Measurements from ENCODE around the gene MYOZ3.

GRCh38 chr5:150624334-150625163 lies 36.5 kb upstream of the MYOZ3 start:
- TF ChIP-seq TCF12 (IDR thresholded peaks at IDR 0.05) (no peak), JUND (IDR thresholded peaks at IDR 0.05) (no peak), RAD21 (IDR thresholded peaks at IDR 0.05; ENCODE audit: low read length) (no peak), RCOR1 (IDR thresholded peaks at IDR 0.05; ENCODE audit: low read length) (no peak), GABPA (IDR thresholded peaks at IDR 0.05; ENCODE audit: low read depth) (no peak), EP300 (IDR thresholded peaks at IDR 0.05; ENCODE audit: borderline replicate concordance in 1 of 2, low read depth in 1 of 2, low read length in 1 of 2) (no peak), EZH2phosphoT487 (IDR thresholded peaks at IDR 0.05; ENCODE audit: borderline replicate concordance, low read depth) (no peak), RXRA (IDR thresholded peaks at IDR 0.05; ENCODE audit: borderline replicate concordance, low read depth) (no peak), POLR2AphosphoS5 (IDR thresholded peaks at IDR 0.05; ENCODE audit: low read depth, low read length) (no peak), MXI1 (IDR thresholded peaks at IDR 0.05; ENCODE audit: low read depth, low read length) (no peak), ELF1 (IDR thresholded peaks at IDR 0.05) (no peak), MAX (IDR thresholded peaks at IDR 0.05; ENCODE audit: low read depth) (no peak)
